DND-41 (cell line): ENCODE results near the gene PIM2.

Experiments
- CTCF ChIP-seq: IDR thresholded peaks from 2 replicates; pipeline ENCODE4 v1.5.1; 2012; ENCODE audit warnings: borderline replicate concordance, low read length, moderate library complexity, mild to moderate bottlenecking; ENCODE audit not compliant: poor library complexity, severe bottlenecking; ENCODE audit errors: extremely low read depth
- EZH2 ChIP-seq: IDR thresholded peaks from 3 replicates; pipeline ENCODE4 v1.6.1; 2012; ENCODE audit warnings: borderline replicate concordance, low read depth, mild to moderate bottlenecking, moderate library complexity, low read length, inconsistent platforms; ENCODE audit not compliant: severe bottlenecking

GRCh38 chrX:48897157-48897624, 21.6 kb downstream of the PIM2 start:
- no peak for TF ChIP-seq EZH2
- no peak for TF ChIP-seq CTCF
